HG03565 (cell line): Measurements from ENCODE around the gene BORCS6.

ENCODE experiments used
- ATAC-seq: cut with Tn5 transposase; IDR thresholded peaks from one replicate; pipeline ENCODE4 v1.9.1; 2021; ENCODE audit warnings: mild to moderate bottlenecking, moderate library complexity; ENCODE audit not compliant: unreplicated experiment

The BORCS6 gene

GRCh38 chr17:8155996-8156245, 34.1 kb downstream of the BORCS6 start:
- no peak for ATAC-seq

GRCh38 chr17:8155231-8155995, 34.6 kb downstream of the BORCS6 start:
- no peak for ATAC-seq

- ATAC-seq = no peak
Measured at GRCh38 chr17:8154608-8155155, 35.3 kb downstream of the BORCS6 start.

- no peak for ATAC-seq
Measured at GRCh38 chr17:8153957-8154607, 35.9 kb downstream of the BORCS6 start.

- no peak for ATAC-seq
Measured at GRCh38 chr17:8153525-8153956, 36.4 kb downstream of the BORCS6 start.

- no peak for ATAC-seq
Measured at GRCh38 chr17:8153031-8153451, 36.9 kb downstream of the BORCS6 start.

GRCh38 chr17:8152112-8152775, 37.7 kb downstream of the BORCS6 start, which contains the start of gene PER1:
Gene PER1, minus strand, starts transcription at chr17:8152404. Its CDS starts 1,698 bp downstream, at chr17:8150706.
- ATAC-seq = peak; percentile 22

GRCh38 chr17:8151641-8152111, 38.3 kb downstream of the BORCS6 start:
- no peak for ATAC-seq

- peak; percentile 30 for ATAC-seq
Measured at GRCh38 chr17:8151120-8151640, 38.8 kb downstream of the BORCS6 start.

GRCh38 chr17:8150194-8151119, 39.5 kb downstream of the BORCS6 start:
- no peak for ATAC-seq

- no peak for ATAC-seq
Measured at GRCh38 chr17:8149419-8150193, 40.4 kb downstream of the BORCS6 start.

GRCh38 chr17:8148560-8148959, 41.4 kb downstream of the BORCS6 start:
- ATAC-seq = no peak

GRCh38 chr17:8147805-8148404, 42.1 kb downstream of the BORCS6 start:
- no peak for ATAC-seq

- no peak for ATAC-seq
Measured at GRCh38 chr17:8147141-8147804, 42.7 kb downstream of the BORCS6 start.

- ATAC-seq = no peak
Measured at GRCh38 chr17:8146381-8147140, 43.4 kb downstream of the BORCS6 start.

- ATAC-seq = no peak
Measured at GRCh38 chr17:8145811-8146210, 44.2 kb downstream of the BORCS6 start.

GRCh38 chr17:8144401-8145231, 45.4 kb downstream of the BORCS6 start:
- ATAC-seq = no peak
